Heart right ventricle (tissue), 16 donors: ENCODE measurements around the gene LDLRAD4. TPM values are rescaled to one million over a fixed set of nuclear protein-coding genes. Genes with fewer than 3 reads are reported as not detected.

Experiments used
- ATAC-seq, 8 donors: fragments of 200-7000 bp; cut with Tn5 transposase; one replicate each; pipeline ENCODE4 v1.9.1; 2020; ENCODE audit warnings: mild to moderate bottlenecking in 8 of 8, moderate library complexity in 8 of 8, moderate number of reproducible peaks in 1 of 8
- DNase-seq, 2 donors: peaks; one replicate each; pipeline ENCODE4 v3.0.0-alpha.2; 2020
- H3K27ac ChIP-seq, 10 donors: fragments of 200-600 bp; sonication (generic) in 2 of 10; one replicate each; pipeline versions ENCODE4 v1.5.0 to v1.8.0; 2020 to 2022; ENCODE audit warnings: mild to moderate bottlenecking in 3 of 10
- H3K27me3 ChIP-seq, 7 donors: fragments of 200-600 bp; one replicate each; pipeline ENCODE4 v1.8.0; 2021 to 2022; ENCODE audit warnings: mild to moderate bottlenecking in 2 of 7
- H3K36me3 ChIP-seq, 9 donors: fragments of 200-600 bp; sonication (generic) in 1 of 9; one replicate each; pipeline versions ENCODE4 v1.5.0 to v1.8.0; 2020 to 2022; ENCODE audit warnings: mild to moderate bottlenecking in 2 of 9
- H3K4me1 ChIP-seq, 9 donors: fragments of 200-600 bp; sonication (generic) in 1 of 9; one replicate each; pipeline versions ENCODE4 v1.5.0 to v1.8.0; 2020 to 2022; ENCODE audit warnings: mild to moderate bottlenecking in 4 of 9
- H3K4me3 ChIP-seq, 10 donors: fragments of 200-600 bp; sonication (generic) in 2 of 10; one replicate each; pipeline versions ENCODE4 v1.5.0 to v1.8.0; 2020 to 2022; ENCODE audit warnings: mild to moderate bottlenecking in 7 of 10, moderate library complexity in 2 of 10
- H3K9me3 ChIP-seq, 11 donors: fragments of 200-600 bp in 10 of 11; sonication (generic) in 2 of 11; one replicate each; pipeline versions ENCODE4 v1.5.0 to v1.8.0; 2013 to 2022; ENCODE audit warnings: mild to moderate bottlenecking in 2 of 11, control low read depth in 1 of 11, moderate library complexity in 1 of 11
- WGBS, 2 donors: extraction: QIAGEN DNeasy Blood & Tissue Kit; methylation state at CpG; one replicate each; pipeline ENCODE4 v1.1.7; 2013; ENCODE audit warnings: inconsistent platforms in 1 of 2; 5-methylcytosine and 5-hydroxymethylcytosine counted together
- intact Hi-C, 10 donors: fragments of 100-400 bp; cut with DNase I; formaldehyde crosslinking; loops; one replicate each; pipeline versions ENCODE4 v1.11.1 to v1.14.2; 2022
- polyA plus RNA-seq, 2 donors: library from polyadenylated mRNA; stranded (reverse); fragments of 200-250 nt; gene quantifications; one replicate each; pipeline ENCODE4 v1.2.3, GENCODE V29; 2013
- total RNA-seq, 10 donors: library from RNA; stranded (reverse); fragmentation: NEBNext Ultra II Directional in 3 of 10; extraction: Animal tissue kit (Norgen Biotek cat#: 25700) in 3 of 10; gene quantifications; one replicate each; pipeline versions ENCODE4 v1.2.1 to v1.2.4, GENCODE V29; 2021 to 2023
- TF ChIP-seq, protein P1 (sequence below), 9 donors: fragments of 200-600 bp; sonication (generic) in 2 of 9; IDR thresholded peaks; one replicate each; pipeline versions ENCODE4 v1.5.0 to v1.8.0; 2021 to 2022; ENCODE audit warnings: antibody characterized with exemption in 9 of 9, mild to moderate bottlenecking in 5 of 9, moderate library complexity in 1 of 9
- donor health status: Arrhythmogenic right ventricular cardiomyopathy.
- donor health status: ischemic (EF 13 %, LVEDD 7.1; RV severe dilation, severe dysfunction).
- donor health status: healthy with polysubstance abuse.
- donor health status: DM: no; HTN: yes; CAD: no.
- donor health status: DM: no; HTN: no; CAD: no.
- donor health status: ischemic (EF 25% LVEDD 6.9; RV normal size, moderate dysfunction).
- donor health status: ischemic (EF 25% LVEDD 5.7; RV mildly dilated, moderate dysfunction).
- donor health status: healthy.
- donor health status: DM: yes; HTN: yes; CAD: no.
- donor health status: Ischemic cardiomyopathy.
- donor health status: ischemic (EF 35%, LVEDD 5.7; RV mildly dilated, moderate dysfunction).
- donor health status: nonischemic (EF 11% LVEDD 7.7; RV severe dilation, severe dysfunction).
- donor health status: DM: yes; HTN: yes; CAD: no.
- donor health status: PGD.
- donor health status: ischemic (EF 29% LVEDD 5.4; RV normal size, mild dysfunction).
- donor health status: nonischemic (EF 23%, LVEDD 6.1; RV moderate dilation, normal function).

Gene LDLRAD4
- total and polyA plus RNA-seq, 12 donors: 5.4 to 74.6 (median 34.6) TPM

DNA sequence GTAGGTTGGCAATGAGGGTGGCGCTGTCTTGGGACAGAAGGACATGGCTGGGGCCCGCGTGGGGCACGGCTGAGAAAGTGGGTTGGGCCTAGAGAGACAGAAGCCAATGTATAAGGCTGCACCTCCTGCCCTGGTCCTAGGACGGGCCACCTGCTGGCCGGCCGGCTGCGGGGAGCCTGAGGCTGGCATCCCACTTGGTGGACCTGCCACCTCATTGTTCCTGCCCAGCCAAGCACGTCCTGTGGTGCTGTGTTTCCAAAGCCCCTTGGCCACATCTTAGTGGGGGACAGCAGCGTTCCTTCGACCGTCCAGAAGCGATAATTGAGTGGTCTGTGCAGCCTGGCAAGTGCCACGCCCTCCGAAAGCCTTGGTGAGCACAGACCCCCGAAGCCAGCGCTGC lies 223.9 kb downstream of the LDLRAD4 start:
- intact Hi-C loops: loop anchor here in 1 of 10 donors (10.0 kb wide), 2 partner anchors 72 to 192 kb away; no protein-coding TSS in a partner anchor
- WGBS, 2 donors: 95 to 97% methylated on average over 17 of the region's 17 CpGs
- Histone ChIP-seq H3K27me3 (no peaks in the 10 kb centered on the region), H3K9me3 (no peaks in the 10 kb centered on the region), H3K27ac (no peak overlapping the region), H3K36me3 (no peaks in the 10 kb centered on the region), H3K4me3 (no peak overlapping the region), H3K4me1 (peaks cover 0 to 54% (median 10%) of the 10 kb centered on the region in 9 donors)
- DNase-seq (no peak), ATAC-seq (no peak)
- TF ChIP-seq, protein P1, sequence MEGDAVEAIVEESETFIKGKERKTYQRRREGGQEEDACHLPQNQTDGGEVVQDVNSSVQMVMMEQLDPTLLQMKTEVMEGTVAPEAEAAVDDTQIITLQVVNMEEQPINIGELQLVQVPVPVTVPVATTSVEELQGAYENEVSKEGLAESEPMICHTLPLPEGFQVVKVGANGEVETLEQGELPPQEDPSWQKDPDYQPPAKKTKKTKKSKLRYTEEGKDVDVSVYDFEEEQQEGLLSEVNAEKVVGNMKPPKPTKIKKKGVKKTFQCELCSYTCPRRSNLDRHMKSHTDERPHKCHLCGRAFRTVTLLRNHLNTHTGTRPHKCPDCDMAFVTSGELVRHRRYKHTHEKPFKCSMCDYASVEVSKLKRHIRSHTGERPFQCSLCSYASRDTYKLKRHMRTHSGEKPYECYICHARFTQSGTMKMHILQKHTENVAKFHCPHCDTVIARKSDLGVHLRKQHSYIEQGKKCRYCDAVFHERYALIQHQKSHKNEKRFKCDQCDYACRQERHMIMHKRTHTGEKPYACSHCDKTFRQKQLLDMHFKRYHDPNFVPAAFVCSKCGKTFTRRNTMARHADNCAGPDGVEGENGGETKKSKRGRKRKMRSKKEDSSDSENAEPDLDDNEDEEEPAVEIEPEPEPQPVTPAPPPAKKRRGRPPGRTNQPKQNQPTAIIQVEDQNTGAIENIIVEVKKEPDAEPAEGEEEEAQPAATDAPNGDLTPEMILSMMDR (IDR thresholded peaks at IDR 0.05): no peak

GRCh38 chr18:13443552-13443951 lies 225.0 kb downstream of the LDLRAD4 start:
- TF ChIP-seq, protein P1 (IDR thresholded peaks at IDR 0.05): no peak
- Histone ChIP-seq H3K4me3 (no peak overlapping the region), H3K36me3 (no peaks in the 10 kb centered on the region), H3K27ac (no peak overlapping the region), H3K4me1 (peaks cover 0 to 57% (median 6%) of the 10 kb centered on the region in 9 donors), H3K27me3 (no peaks in the 10 kb centered on the region), H3K9me3 (no peaks in the 10 kb centered on the region)
- DNase-seq (no peak), ATAC-seq (peak in 3 of 8 donors; percentile 9 to 29 (median 12))
- 50 to 56% methylated on average over 14 of the region's 14 CpGs for WGBS, 2 donors
- intact Hi-C loops: loop anchor here in 1 of 10 donors (10.0 kb wide), 2 partner anchors 71 to 191 kb away; no protein-coding TSS in a partner anchor

- no peak for ATAC-seq
- no peak for DNase-seq
- Histone ChIP-seq H3K36me3 (no peaks in the 10 kb centered on the region), H3K27ac (no peak overlapping the region), H3K4me1 (peaks cover 0 to 57% (median 6%) of the 10 kb centered on the region in 9 donors), H3K27me3 (no peaks in the 10 kb centered on the region), H3K4me3 (no peak overlapping the region), H3K9me3 (no peaks in the 10 kb centered on the region)
- intact Hi-C loops: loop anchor here in 1 of 10 donors (10.0 kb wide), 2 partner anchors 70 to 190 kb away; no protein-coding TSS in a partner anchor
- 85 to 91% methylated on average over 8 of the region's 8 CpGs for WGBS, 2 donors
- TF ChIP-seq, protein P1 (IDR thresholded peaks at IDR 0.05): no peak
These were observed 226.1 kb downstream of the LDLRAD4 start for GRCh38 chr18:13444430-13445240.

DNA sequence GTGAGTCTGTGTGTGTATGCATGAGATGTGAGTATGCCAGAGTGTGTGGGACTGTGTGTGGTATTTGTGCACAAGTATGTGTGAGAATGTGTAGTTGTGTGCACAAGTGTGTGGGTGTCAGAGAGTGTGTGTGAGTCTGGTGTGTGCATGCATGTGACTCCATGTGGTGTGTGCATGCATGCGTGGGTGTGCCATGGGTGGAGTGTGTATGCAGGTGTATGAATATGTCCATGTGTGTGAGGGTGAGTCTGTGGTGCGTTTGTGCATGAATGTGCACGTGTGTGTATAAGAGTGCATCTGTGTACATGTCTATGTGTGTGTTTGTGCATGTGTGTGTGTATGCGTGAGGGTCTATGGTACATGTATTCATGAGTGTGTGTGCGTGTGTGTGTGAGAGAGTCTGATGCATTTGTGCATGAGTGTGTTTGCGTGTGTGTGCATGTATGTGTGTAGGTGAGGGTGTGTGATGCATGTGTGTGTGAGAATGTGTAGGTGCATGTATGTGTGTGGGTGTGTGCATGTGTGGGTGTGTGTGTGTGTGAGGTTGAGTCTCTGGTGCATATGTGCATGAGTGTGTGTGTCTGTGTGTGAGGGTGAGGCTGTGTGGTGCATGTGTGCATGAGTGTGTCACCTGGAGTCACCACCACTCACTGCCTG lies 226.8 kb downstream of the LDLRAD4 start:
- intact Hi-C loops: loop anchor here in 1 of 10 donors (10.0 kb wide), 2 partner anchors 69 to 189 kb away; no protein-coding TSS in a partner anchor
- DNase-seq (no peak), ATAC-seq (no peak)
- Histone ChIP-seq H3K4me1 (peaks cover 1 to 63% (median 10%) of the 10 kb centered on the region in 9 donors), H3K4me3 (no peak overlapping the region), H3K36me3 (no peaks in the 10 kb centered on the region), H3K9me3 (no peaks in the 10 kb centered on the region), H3K27me3 (no peaks in the 10 kb centered on the region), H3K27ac (no peak overlapping the region)
- WGBS, 2 donors: 78 to 82% methylated on average over 6 of the region's 6 CpGs
- TF ChIP-seq, protein P1 (IDR thresholded peaks at IDR 0.05): no peak
